GM19452 (cell line): Measurements from ENCODE around the gene NEK1.
A peak's percentile ranks its signal among the peaks of the same experiment; 100 is the strongest.
"Not testable (repeated sequence)": the region's sequence is repeated elsewhere in the genome, so short reads cannot be mapped to it uniquely, and the experiment has no call there.

ENCODE experiments used
- ATAC-seq: cut with Tn5 transposase; IDR thresholded peaks from one replicate; pipeline ENCODE4 v1.9.1; 2021; ENCODE audit not compliant: unreplicated experiment

NEK1 gene

DNA sequence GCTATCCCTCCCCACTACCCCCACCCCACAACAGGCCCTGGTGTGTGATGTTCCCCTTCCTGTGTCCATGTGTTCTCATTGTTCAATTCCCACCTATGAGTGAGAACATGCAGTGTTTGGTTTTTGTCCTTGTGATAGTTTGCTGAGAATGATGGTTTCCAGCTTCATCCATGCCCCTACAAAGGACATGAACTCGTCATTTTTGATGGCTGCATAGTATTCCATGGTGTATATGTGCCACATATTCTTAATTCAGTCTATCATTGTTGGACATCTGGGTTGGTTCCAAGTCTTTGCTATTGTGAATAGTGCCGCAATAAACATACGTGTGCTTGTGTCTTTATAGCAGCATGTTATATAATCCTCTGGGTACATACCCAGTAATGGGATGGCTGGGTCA lies 118.1 kb downstream of the NEK1 start:
- ATAC-seq = not testable (repeated sequence)

DNA sequence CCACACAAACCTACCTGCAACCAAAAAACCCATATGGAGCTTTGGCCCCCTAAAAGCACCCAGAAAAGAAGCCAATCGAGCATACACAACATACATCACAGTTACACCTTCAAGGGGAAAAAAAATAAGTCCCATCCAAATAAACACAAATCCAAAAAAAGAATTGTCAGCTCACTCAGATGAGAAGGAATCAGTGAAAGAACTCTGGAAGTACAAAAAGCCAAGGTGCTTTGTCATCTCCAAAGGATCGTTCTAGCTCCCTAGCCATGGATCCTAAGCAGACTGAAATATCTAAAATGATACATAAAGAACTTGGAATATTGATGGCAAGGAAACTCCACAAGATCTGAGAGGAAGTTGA lies 119.2 kb downstream of the NEK1 start:
- ATAC-seq = no peak

DNA sequence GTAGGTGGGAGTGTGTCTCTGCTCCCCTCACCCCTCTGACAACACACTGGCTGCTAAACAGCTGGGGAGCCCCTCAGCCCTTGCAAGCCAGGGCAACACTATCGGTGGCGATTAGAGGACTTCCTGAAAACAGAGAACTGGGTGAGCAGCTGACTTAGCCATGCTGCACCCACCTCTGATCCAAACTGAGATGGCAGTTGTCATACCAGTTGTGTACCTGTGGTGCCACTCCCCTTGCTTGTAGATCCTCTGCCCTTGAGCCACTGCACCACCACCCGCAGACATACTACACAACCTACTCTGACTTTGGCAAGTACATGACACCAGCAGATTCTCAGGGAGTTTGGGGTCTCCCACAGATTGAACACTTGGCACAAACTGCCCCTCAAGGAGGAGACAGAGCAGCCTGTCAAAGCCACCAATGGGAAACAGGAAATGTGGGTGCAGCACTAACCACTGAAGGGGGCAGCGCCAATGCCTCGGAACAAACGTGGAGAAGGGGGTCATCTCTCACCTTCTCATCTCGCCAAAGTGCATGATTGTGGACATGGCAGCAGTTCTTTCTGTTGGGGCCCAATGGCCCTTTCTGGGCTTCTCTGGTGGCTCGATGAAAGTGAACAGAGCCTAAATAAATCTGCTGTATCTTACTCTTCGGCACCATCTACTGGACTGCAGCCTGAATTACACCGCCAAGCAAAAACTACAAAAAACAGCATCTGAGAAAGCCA lies 119.8 kb downstream of the NEK1 start:
- ATAC-seq = no peak

DNA sequence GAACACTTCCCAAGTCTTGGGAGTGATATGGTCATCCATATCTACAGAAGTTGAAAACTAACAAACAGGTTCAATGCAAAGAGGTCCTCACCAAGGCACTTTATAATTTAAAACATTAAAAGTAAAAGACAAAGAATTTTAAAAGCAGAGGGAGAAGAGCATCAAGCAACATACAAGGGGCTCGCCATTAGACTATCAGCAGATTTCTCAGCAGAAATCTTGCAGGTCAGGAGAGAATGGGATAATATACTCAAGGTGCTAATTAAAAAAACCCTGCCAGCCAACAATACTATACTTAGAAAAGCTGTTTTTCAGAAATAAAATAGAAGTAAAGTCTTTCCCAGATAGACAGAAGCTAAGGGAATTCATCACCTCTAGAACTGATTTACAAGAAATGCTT lies 121.2 kb downstream of the NEK1 start:
- no peak for ATAC-seq

DNA sequence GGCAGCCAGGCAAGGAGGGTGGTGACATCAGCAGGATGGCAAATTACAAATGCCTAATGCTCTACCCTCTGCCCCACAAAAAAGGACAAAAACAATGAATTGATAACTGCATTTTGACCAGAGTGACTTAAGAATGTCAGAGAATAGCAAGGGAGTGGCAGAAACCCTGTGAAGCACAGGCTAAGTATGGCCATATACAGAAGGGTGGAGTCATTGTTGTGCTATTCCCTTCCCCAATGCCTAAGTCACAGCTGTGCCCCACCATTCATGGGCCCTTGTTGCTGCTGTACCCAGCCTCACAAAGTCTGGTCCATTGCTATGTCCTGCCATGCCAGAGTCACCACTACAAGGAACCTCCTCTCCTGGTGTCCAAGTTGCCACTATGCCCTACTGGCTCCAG lies 123.1 kb downstream of the NEK1 start:
- no peak for ATAC-seq

DNA sequence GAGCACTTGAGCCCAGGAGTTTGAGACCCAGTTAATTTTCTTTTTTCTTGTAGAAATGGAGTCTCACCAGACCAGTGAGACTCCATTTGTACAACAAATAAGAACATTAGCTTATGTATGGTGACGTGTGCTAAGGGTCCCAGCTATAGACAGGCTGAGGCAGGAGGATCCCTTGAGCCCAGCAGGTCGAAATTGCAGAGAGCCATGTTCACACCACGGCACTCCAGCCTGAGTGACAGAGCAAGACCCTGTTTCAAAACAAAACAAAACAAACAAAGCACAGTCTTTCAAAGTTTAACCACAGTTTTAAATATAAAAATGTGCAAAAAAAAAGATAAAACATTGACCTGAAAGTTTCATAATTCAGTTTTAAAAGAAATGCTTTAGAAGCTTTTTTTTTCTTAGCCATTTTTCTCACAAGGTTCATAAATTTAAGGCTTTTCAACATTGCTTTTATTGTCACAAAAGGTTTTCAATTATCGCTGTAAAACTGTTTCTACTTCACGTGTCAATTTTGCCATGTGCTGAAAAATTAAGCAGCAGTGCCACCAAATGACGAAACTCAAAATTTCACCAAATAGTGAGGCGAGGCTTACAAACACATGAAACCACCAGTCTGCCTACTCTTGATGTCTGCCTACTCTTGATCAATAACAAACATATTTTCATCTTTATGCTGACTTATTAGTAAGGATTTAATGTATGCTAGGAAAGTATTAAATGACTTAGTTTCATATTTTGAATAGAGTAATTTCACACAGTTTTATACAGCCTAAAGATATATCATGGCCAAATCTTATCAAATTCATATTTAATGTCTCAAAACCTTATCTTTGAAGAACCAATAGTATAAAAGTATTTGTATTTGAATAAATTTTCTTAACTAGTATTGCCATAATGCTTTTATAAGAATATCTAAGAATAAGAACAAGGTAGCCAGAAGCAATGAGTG lies 126.3 kb downstream of the NEK1 start:
- ATAC-seq = peak; percentile 76

DNA sequence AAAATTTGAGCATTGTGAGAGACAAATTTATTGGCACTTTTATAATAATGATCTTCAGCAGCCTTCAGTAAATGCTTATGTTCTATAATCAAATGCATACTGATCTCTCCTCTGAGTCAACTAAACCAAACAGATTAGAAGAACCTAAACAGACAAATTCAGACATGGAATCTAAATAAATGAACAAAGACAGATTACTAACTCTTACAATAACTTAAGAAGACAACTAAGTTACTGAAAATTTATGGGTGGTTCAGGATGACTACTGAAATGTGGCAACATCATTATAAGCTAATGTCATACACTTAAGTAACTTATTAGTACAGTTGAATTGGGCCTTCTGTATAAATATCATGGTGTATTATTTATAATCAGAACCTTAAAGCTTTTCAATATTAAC lies 127.3 kb downstream of the NEK1 start:
- ATAC-seq = no peak

DNA sequence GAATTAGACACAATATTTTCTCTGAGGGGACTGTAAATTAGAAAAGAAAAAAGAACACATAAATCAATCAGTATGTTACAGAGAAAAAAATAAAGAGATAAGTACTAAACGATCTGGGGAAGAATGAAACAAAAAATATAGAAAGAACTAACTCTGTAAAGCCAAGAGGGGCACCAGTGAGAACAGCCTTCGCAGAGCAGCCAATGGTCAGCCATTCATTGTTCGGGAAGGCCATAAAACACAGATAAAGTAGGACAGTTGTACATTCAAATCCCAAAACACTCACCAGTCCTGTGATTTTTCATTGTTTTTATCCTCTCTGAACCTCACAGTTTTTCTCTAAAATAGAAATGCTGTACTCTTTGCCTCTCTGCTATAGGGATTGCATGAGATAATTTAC lies 127.9 kb downstream of the NEK1 start:
- ATAC-seq = no peak

DNA sequence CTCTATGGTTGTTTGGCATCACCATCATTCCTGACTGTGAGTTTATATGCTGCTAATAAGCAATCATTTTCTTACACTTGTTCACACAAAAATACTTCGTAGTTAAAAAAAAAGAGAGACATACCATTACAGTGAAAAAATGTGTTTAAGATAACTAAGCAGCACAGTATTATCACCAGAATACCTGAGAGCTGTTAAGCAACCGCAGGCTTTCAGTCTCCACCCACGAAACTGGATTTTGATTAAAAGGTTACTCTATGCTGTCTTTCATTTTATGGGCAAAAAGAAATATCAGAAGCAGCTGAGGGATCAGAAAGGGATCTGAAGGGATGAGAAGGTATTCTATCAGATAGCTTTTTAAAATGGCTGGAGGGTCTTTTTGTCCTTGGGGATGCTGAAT lies 148.3 kb downstream of the NEK1 start:
- ATAC-seq = no peak

DNA sequence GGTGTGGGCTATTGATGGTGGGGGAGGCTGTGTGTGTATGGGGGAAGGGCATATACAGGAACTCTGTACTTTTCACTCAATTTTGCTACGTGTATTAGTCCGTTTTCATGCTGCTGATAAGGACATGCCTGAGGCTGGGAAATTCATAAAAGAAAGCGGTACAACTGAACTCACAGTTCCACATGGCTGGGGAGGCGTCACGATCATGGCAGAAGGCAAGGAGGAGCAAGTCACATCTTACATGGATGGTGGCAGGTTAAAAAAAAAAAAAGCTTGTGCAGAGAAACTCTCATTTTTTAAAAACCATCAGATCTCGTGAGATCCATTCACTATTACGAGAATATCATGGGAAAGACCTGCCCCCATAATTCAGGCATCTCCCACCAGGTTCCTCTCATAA lies 152.3 kb downstream of the NEK1 start:
- no peak for ATAC-seq

DNA sequence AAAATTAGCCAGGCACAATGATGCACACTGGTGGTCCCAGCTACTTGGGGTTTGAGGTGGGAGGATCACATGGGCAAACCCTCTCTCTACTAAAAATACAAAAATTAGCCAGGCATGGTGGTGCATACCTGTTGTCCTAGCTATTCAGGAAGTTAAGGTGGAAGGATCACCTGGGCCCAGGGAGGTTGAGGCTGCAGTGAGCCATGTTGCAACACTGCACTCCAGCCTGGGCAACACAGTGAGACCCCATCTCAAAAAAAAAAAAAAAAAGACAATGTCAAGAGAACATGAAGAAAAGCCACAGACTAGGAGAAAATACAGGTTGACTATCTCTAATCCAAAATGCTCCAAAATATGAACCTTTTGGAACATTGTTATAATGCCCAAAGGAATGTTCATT lies 153.8 kb downstream of the NEK1 start:
- no peak for ATAC-seq

DNA sequence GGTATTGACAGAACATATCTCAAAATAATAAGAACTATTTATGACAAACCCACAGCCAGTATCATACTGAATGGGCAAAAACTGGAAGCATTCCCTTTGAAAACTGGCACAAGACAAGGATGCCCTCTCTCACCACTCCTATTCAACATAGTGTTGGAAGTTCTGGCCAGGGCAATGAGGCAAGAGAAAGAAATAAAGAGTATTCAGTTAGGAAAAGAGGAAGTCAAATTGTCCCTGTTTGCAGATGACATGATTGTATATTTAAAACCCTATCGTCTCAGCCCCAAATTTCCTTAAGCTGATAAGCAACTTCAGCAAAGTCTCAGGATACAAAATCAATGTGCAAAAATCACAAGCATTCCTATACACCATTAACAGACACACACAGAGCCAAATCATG lies 159.7 kb downstream of the NEK1 start:
- ATAC-seq = not testable (repeated sequence)

DNA sequence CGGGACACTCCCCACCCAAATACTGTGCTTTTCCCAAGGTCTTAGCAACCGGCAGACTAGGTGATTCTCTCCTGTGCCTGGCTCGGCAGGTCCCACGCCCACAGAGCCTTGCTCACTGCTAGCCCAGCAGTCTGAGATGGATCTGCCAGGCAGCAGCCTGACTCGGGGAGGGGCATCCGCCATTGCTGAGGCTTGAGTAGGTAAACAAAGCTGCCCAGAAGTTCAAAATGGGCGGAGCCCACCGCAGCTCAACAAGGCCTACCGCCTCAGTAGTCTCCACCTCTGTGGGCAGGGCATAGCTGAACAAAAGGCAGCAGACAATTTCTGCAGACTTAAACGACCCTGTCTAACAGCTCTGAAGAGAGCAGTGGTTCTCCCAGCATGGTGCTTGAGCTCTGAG lies 163.4 kb downstream of the NEK1 start:
- not testable (repeated sequence) for ATAC-seq

DNA sequence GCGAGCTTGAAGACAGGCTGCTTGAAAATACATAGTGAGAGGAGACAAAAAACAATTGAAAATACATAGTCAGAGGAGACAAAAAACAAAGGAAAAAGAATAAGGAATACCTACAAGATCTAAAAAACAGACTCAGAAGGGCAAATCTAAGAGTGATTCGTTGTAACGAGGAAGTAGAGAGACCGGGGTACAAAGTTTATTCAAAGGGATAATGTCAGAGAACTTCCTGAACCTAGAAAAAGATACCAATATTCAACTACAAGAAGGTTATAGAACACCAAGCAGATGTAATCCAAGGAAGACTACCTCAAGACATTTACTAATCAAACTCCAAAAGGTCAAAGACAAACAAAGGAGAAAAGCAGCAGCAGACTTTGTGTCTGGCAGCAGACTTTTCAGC lies 165.6 kb downstream of the NEK1 start:
- ATAC-seq = no peak

DNA sequence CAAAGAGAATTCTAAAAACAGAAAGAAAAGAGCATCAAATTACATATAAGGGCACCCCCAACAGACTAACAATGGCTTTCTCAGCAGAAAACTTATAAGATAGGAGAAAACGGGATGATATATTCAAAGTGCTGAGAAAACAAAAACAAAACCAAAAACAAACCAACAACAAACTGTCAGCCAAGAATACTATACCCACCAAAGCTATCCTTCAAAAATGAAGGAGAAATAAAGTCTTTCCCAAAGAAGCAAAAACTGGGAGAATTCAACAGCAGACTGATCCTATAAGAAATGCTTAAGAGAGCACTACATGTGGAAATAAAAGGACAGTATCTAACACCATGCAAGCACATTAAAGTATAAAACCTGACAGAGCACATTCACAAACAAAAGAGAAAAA lies 168.6 kb downstream of the NEK1 start:
- no peak for ATAC-seq

DNA sequence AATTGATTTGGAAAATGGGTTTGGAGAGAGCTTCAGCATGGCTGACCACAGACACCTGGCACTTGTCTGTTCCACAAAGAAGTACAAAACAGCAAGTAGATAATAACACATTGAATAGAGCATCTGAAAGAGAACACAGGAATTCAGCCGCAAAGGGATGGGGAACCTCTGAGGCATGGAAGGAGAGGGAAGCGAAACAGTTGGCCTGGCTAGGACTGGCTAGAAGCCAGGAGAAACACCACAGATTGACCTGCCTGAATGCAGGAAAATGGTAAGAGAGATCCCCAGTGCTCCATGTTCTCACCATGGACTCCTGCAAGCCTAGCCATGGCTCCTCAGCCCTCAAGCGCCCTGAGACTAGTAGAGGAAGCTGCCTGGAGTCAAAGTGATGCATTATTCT lies 171.9 kb downstream of the NEK1 start:
- ATAC-seq = no peak

DNA sequence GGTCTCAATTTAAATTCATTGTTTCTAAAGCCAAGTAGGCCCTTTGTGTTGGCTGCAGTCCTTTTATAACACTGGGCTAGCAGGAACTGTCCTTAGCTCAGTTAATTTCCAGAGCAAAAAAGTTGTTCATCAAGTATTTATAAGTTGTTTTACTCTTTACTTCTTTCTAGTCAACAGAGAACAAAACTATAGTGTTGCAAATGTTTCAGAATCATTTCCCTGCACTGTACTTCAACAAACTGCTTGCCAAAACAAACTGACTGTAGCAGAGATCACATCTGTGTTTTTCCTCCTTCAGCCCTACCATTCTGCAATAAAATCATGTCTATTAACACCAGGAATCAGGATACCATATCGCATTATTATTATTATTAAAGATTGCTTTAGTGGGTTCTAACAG lies 173.1 kb downstream of the NEK1 start:
- ATAC-seq = no peak

DNA sequence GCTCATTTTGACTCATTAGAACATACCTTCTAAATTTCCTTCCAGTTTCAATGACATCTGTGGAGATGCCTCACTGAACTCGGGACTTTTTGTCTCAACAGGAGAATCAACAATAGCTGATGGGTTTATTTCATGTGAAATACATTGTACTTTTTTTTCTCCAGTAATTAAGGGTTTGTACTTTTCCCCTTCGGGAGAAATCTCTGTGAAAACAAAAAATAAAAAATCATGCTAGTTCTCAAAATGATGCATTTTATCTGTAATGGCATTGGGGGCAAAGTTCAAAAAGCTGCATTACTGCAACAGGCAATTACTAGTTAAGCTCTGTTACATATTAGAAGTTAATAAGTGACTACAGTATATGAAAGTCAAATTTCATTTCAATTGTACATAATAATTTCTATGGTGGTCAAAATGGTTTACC lies 174.3 kb downstream of the NEK1 start:
- ATAC-seq = peak; percentile 47

DNA sequence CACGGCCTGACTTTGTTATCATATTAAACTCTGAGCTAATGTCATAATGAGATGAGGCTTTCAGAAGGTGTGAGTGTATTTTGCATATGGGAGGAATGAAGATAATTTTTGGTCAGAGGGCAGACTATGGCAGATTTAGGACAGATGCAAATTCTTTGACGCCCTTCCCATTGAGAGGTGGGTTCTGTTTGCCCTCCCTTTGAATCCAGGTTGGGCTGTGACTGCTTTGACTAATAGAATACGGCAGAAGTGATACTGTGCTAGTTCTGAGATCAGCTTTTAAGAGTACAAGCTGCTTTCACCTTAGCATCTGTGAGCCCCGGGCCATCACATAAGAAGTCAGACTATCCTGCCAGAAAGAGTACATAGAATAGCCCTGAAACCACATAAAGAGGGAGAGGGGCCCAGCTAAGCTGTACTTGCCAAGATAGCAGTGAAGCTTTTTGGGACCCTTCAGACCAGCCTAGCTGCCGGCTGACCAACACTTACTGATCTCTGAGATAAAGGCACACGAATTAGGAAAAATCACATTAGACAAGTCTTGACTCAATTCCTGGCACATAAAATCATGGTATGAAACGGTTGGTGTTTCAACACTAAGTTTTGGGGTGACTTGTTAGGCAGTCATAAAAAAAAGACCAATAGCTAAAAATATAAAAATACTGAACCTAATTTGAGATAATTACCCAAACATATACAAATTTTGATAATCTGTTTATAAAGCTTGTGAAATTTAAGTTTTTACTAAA lies 174.9 kb downstream of the NEK1 start:
- peak; percentile 88 for ATAC-seq

DNA sequence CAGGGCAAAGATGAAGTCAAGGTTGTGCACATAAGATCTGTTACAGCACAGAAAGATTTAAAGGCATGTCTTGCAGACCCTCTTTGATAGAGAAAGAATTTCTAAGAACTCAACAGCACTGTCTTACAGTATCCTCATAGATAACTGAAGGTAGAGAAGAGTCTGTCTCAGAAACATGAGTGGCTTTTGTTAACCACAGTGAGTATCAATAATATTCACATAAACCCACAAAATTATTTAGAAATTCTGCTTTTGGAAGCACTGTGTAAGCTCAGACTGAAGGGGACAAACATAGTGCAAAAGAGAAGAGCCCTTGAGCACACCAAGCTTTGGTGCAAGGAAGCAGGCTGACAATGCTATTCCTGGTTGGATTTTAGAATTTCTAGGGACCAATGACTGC lies 175.6 kb downstream of the NEK1 start:
- no peak for ATAC-seq

DNA sequence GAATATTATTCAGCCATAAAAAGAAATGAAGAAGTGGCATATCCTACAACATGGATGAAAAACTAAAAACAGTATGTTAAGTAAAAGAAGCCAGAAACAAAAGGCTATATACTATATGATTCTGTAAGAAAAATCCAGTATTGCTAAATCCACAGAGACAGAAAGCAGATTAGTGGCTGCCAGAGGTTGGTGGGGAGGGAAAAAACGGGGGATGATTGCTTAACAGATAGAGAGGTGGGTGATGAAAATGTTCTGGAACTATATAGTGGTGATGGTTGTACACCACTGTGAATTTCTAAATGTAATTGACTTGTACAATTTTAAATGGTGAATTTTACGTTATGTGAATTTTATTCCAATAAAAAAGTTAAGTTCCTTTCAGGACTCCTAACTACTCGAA lies 184.0 kb downstream of the NEK1 start:
- ATAC-seq = no peak

DNA sequence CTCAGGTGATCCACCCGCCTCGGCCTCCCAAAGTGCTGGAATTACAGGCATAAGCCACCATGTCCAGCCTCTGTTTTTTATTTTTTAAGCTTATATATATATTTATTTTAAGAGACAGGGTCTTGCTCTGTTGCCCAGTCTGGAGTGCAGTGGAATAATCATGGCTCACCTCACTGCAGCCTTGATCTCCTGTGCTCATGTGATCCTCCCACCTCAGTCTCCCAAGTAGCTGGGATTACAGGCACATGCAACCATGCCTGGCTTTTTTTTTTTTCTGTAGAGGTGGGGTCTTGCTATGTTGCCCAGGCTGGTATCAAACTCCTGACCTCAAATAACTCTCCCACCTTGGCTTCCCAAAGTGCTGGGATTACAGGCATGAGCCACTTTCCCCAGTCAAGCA lies 184.7 kb downstream of the NEK1 start:
- not testable (repeated sequence) for ATAC-seq
